HCT116 (cell line): ENCODE results near the gene UPF3A. TPM values are rescaled to one million over a fixed set of nuclear protein-coding genes. Genes with fewer than 3 reads are reported as not detected.

Experiments
- ATAC-seq: fragments of 200-7000 bp; cut with Tn5 transposase; 2 replicates; pipeline ENCODE4 v1.9.1; 2020; ENCODE audit warnings: mild to moderate bottlenecking, moderate library complexity
- BruUV-seq: library from RNA; stranded (reverse); fragments of 400-500 nt; replicated peaks from 2 replicates; lab custom pipeline; 2021; lab: Mats Ljungman, UMichigan
- CTCF ChIA-PET: fragments of 300-600 bp; sonication (Branson Sonifier 250); formaldehyde crosslinking; loops from one replicate; lab custom pipeline; 2021; ENCODE audit warnings: antibody characterized with exemption; lab: Charles Lee
- POLR2A ChIA-PET: fragments of 300-600, 350-600 bp; sonication (Branson Sonifier 250); formaldehyde crosslinking; loops from one replicate; lab custom pipeline; 2021; ENCODE audit warnings: antibody characterized with exemption; lab: Charles Lee
- RAD21 ChIA-PET, 2 experiments: fragments of 300-600 bp; sonication (Branson Sonifier 250); formaldehyde crosslinking; loops; one replicate each; lab custom pipeline; 2023; ENCODE audit warnings: low total read pairs in 2 of 2; ENCODE audit not compliant: uncharacterized antibody in 2 of 2, unreplicated experiment in 2 of 2, low non-redundant PET in 1 of 2; lab: Charles Lee
- DNase-seq: peaks from one replicate; pipeline ENCODE4 v3.0.0-alpha.2; 2010; ENCODE audit warnings: low read depth, low spot score
- H2AFZ ChIP-seq: fragments of 200-600 bp; shearing (Covaris generic), sonication (generic); 2 replicates; pipeline ENCODE4 v1.6.1; 2017; ENCODE audit warnings: low read depth, mixed run types, mixed read lengths, antibody characterized with exemption, low read length; ENCODE audit not compliant: poor library complexity, severe bottlenecking
- H3K27ac ChIP-seq: 2 replicates; pipeline ENCODE4 v1.5.1; 2012; ENCODE audit warnings: low read depth, low read length
- H3K27me3 ChIP-seq: fragments of 200-600 bp; sonication (generic); 2 replicates; pipeline ENCODE4 v1.6.1; 2016; ENCODE audit warnings: mixed run types, low read length, mixed read lengths; ENCODE audit not compliant: insufficient read depth
- H3K36me3 ChIP-seq, 2 experiments: fragments of 200-500 bp in 1 of 2; fragments of 200-600 bp in 1 of 2; sonication (Bioruptor generic) in 1 of 2; sonication (generic) in 1 of 2; 2 replicates each; pipeline versions ENCODE4 v1.5.1 to v1.6.1; 2014 to 2016; ENCODE audit warnings: low read length in 2 of 2, inconsistent platforms in 1 of 2, mixed read lengths in 1 of 2, mixed run types in 1 of 2; ENCODE audit not compliant: insufficient read depth in 2 of 2, control insufficient read depth in 1 of 2
- H3K4me1 ChIP-seq, 2 experiments: fragments of 200-600 bp in 1 of 2; sonication (generic) in 1 of 2; 2 replicates each; pipeline versions ENCODE4 v1.5.1 to v1.6.1; 2012 to 2017; ENCODE audit warnings: low read length in 2 of 2, inconsistent platforms in 1 of 2, mild to moderate bottlenecking in 1 of 2, mixed read lengths in 1 of 2, mixed run types in 1 of 2, moderate library complexity in 1 of 2; ENCODE audit not compliant: insufficient read depth in 2 of 2, control insufficient read depth in 1 of 2
- H3K4me2 ChIP-seq: fragments of 200-600 bp; sonication (generic); 2 replicates; pipeline ENCODE4 v1.6.1; 2017; ENCODE audit warnings: mixed run types, low read length, mixed read lengths
- H3K4me3 ChIP-seq, 2 experiments: fragments of 200-600 bp in 1 of 2; sonication (generic) in 1 of 2; replicated peaks in 1 of 2; 2 replicates each; pipeline ENCODE4 v1.5.1; 2011 to 2016; ENCODE audit warnings: low read length in 2 of 2, control low read depth in 1 of 2, low read depth in 1 of 2, mild to moderate bottlenecking in 1 of 2, mixed read lengths in 1 of 2, mixed run types in 1 of 2
- H3K79me2 ChIP-seq: fragments of 200-600 bp; sonication (generic); 2 replicates; pipeline ENCODE4 v1.6.1; 2017; ENCODE audit warnings: mild to moderate bottlenecking, mixed run types, low read length, moderate library complexity, mixed read lengths; ENCODE audit not compliant: insufficient read depth
- H3K9ac ChIP-seq: fragments of 200-600 bp; sonication (generic); 2 replicates; pipeline ENCODE4 v1.6.1; 2016; ENCODE audit warnings: low read length, mixed read lengths
- H3K9me2 ChIP-seq: fragments of 200-600 bp; sonication (generic), shearing (Covaris generic); 2 replicates; pipeline ENCODE4 v1.6.1; 2017; ENCODE audit warnings: mixed run types, mild to moderate bottlenecking, moderate library complexity; ENCODE audit not compliant: insufficient read depth
- H3K9me3 ChIP-seq, 2 experiments: fragments of 200-500 bp in 1 of 2; fragments of 200-600 bp in 1 of 2; sonication (Bioruptor generic) in 1 of 2; sonication (generic) in 1 of 2; 2 replicates each; pipeline ENCODE4 v1.6.1; 2014 to 2017; ENCODE audit warnings: low read length in 2 of 2, mixed read lengths in 2 of 2, inconsistent platforms in 1 of 2, low read depth in 1 of 2, mild to moderate bottlenecking in 1 of 2, mixed run types in 1 of 2, moderate library complexity in 1 of 2; ENCODE audit not compliant: control insufficient read depth in 1 of 2, insufficient read depth in 1 of 2
- H4K20me1 ChIP-seq: fragments of 200-600 bp; sonication (generic), shearing (Covaris generic); 2 replicates; pipeline ENCODE4 v1.6.1; 2017; ENCODE audit warnings: mixed run types, mild to moderate bottlenecking, moderate library complexity; ENCODE audit not compliant: insufficient read depth
- ATF3 ChIP-seq: IDR thresholded peaks from 2 replicates; pipeline ENCODE4 v1.6.1; 2012
- CBX3 ChIP-seq: IDR thresholded peaks from 2 replicates; pipeline ENCODE4 v1.6.1; 2012; ENCODE audit warnings: low read depth
- CEBPB ChIP-seq: IDR thresholded peaks from 2 replicates; pipeline ENCODE4 v1.6.1; 2012; ENCODE audit warnings: low read depth
- ELF1 ChIP-seq: IDR thresholded peaks from 2 replicates; pipeline ENCODE4 v1.6.1; 2012; ENCODE audit warnings: low read depth, borderline replicate concordance
- EZH2 ChIP-seq: fragments of 200-600 bp; sonication (generic); IDR thresholded peaks from 2 replicates; pipeline ENCODE4 v1.6.1; 2017; ENCODE audit warnings: antibody characterized with exemption, mixed run types
- EZH2phosphoT487 ChIP-seq: fragments of 200-600 bp; IDR thresholded peaks from 2 replicates; pipeline ENCODE4 v1.6.1; 2018; ENCODE audit warnings: antibody characterized with exemption, borderline replicate concordance
- FOSL1 ChIP-seq: IDR thresholded peaks from 2 replicates; pipeline ENCODE4 v1.6.1; 2012; ENCODE audit warnings: low read depth
- MAX ChIP-seq: IDR thresholded peaks from 2 replicates; pipeline ENCODE4 v1.6.1; 2012
- POLR2A ChIP-seq: IDR thresholded peaks from 2 replicates; pipeline ENCODE4 v1.7.0; 2011; ENCODE audit warnings: borderline replicate concordance; ENCODE audit not compliant: insufficient read depth, insufficient read length; ENCODE audit errors: extremely low read depth
- POLR2AphosphoS5 ChIP-seq: IDR thresholded peaks from 2 replicates; pipeline ENCODE4 v1.6.1; 2011; ENCODE audit warnings: mild to moderate bottlenecking, low read depth, low read length, moderate library complexity
- RAD21 ChIP-seq: IDR thresholded peaks from 2 replicates; pipeline ENCODE4 v1.6.1; 2012; ENCODE audit warnings: low read depth, mild to moderate bottlenecking
- SP1 ChIP-seq: IDR thresholded peaks from 2 replicates; pipeline ENCODE4 v1.6.1; 2012; ENCODE audit warnings: low read depth
- TCF7L2 ChIP-seq: IDR thresholded peaks from 2 replicates; pipeline ENCODE4 v1.7.0; 2011; ENCODE audit warnings: borderline replicate concordance, inconsistent platforms; ENCODE audit not compliant: insufficient read depth, insufficient read length; ENCODE audit errors: extremely low read depth
- YY1 ChIP-seq: IDR thresholded peaks from 2 replicates; pipeline ENCODE4 v1.6.1; 2011; ENCODE audit warnings: low read length, low read depth, moderate library complexity, mild to moderate bottlenecking; ENCODE audit not compliant: insufficient replicate concordance; ENCODE audit errors: extremely low read depth
- ZFX ChIP-seq: fragments of 450-650 bp; IDR thresholded peaks from 2 replicates; pipeline ENCODE4 v1.6.1; 2017
- ZNF274 ChIP-seq: fragments of 200-500 bp; sonication (Bioruptor generic); IDR thresholded peaks from 2 replicates; pipeline ENCODE4 v1.6.1; 2014; ENCODE audit warnings: mild to moderate bottlenecking, low read depth, low read length, inconsistent platforms
- intact Hi-C: fragments of 100-400 bp; cut with micrococcal nuclease; formaldehyde crosslinking; loops from 2 replicates; pipeline ENCODE4 v1.10.0; 2022
- total RNA-seq: library from RNA; stranded (reverse); gene quantifications from one replicate; pipeline ENCODE4 v1.2.1, GENCODE V29; 2021; ENCODE audit not compliant: unreplicated experiment
- TF ChIP-seq, protein P1 (sequence below), 3 experiments: fragments of 200-600 bp in 1 of 3; sonication (generic) in 1 of 3; IDR thresholded peaks in 2 of 3; conservative IDR thresholded peaks in 1 of 3; 2 replicates each; pipeline ENCODE4 v1.5.1; 2012 to 2017; ENCODE audit warnings: low read depth in 2 of 3, low read length in 2 of 3, antibody characterized with exemption in 1 of 3, borderline replicate concordance in 1 of 3, control low read depth in 1 of 3, mild to moderate bottlenecking in 1 of 3, mixed read lengths in 1 of 3, mixed run types in 1 of 3, moderate library complexity in 1 of 3; ENCODE audit not compliant: insufficient read depth in 1 of 3
- TF ChIP-seq, protein P2 (sequence below): IDR thresholded peaks from 2 replicates; pipeline ENCODE4 v1.6.1; 2012; ENCODE audit warnings: low read depth
- TF ChIP-seq, protein P3 (sequence below): IDR thresholded peaks from 2 replicates; pipeline ENCODE4 v1.6.1; 2011; ENCODE audit warnings: mild to moderate bottlenecking, low read length, moderate library complexity; ENCODE audit not compliant: insufficient replicate concordance; ENCODE audit errors: extremely low read depth

UPF3A gene
- total RNA-seq, 1 experiment from 2014 or later = 31.8 TPM

- no peaks in the 10 kb centered on the region for H3K27me3 ChIP-seq
- no TSS peak for BruUV-seq
- ChIA-PET RAD21 (no interaction called here), CTCF (interaction anchor here (1.1 kb wide), 1 partner anchor 16 kb away, joined by 3 read pairs; no protein-coding TSS in a partner anchor), POLR2A (interaction anchor here (1.6 kb wide), 1 partner anchor 31 kb away, joined by 7 read pairs; no protein-coding TSS in a partner anchor)
- peak overlapping the region; percentile 89 for H3K9ac ChIP-seq
- intact Hi-C loops = loop anchor here (2.0 kb wide), 1 partner anchor 31 kb away; no protein-coding TSS in a partner anchor
- H2AFZ ChIP-seq = peak overlapping the region; percentile 55
- no peaks in the 10 kb centered on the region for H4K20me1 ChIP-seq
- peak overlapping the region; percentile 71 for H3K27ac ChIP-seq
- ATAC-seq (peak; percentile 74), DNase-seq (no peak)
- H3K9me3 ChIP-seq = no peaks in the 10 kb centered on the region
- H3K4me1 ChIP-seq = peaks cover 15 to 23% of the 10 kb centered on the region in 2 experiments
- H3K79me2 ChIP-seq = peaks cover 21% of the 10 kb centered on the region
- peaks cover 7 to 15% of the 10 kb centered on the region in 2 experiments; a peak in 2 of 4 replicates for H3K36me3 ChIP-seq
- peak overlapping the region; percentile 72 to 89 for H3K4me3 ChIP-seq
- no peaks in the 10 kb centered on the region for H3K9me2 ChIP-seq
- peak overlapping the region; percentile 92 for H3K4me2 ChIP-seq
- TF ChIP-seq ZFX = peak; percentile 60
- no peak for TF ChIP-seq ZNF274
- no peak for TF ChIP-seq EZH2
- TF ChIP-seq ATF3 = no peak
- TF ChIP-seq, protein P1, sequence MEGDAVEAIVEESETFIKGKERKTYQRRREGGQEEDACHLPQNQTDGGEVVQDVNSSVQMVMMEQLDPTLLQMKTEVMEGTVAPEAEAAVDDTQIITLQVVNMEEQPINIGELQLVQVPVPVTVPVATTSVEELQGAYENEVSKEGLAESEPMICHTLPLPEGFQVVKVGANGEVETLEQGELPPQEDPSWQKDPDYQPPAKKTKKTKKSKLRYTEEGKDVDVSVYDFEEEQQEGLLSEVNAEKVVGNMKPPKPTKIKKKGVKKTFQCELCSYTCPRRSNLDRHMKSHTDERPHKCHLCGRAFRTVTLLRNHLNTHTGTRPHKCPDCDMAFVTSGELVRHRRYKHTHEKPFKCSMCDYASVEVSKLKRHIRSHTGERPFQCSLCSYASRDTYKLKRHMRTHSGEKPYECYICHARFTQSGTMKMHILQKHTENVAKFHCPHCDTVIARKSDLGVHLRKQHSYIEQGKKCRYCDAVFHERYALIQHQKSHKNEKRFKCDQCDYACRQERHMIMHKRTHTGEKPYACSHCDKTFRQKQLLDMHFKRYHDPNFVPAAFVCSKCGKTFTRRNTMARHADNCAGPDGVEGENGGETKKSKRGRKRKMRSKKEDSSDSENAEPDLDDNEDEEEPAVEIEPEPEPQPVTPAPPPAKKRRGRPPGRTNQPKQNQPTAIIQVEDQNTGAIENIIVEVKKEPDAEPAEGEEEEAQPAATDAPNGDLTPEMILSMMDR (IDR thresholded peaks at IDR 0.05 in 2 of 3, conservative IDR thresholded peaks at IDR 0.05 in 1 of 3; ENCODE audit: borderline replicate concordance in 1 of 3, insufficient read depth in 1 of 3, low read depth in 2 of 3, low read length in 2 of 3) = no peak
- no peak for TF ChIP-seq CEBPB
- no peak for TF ChIP-seq MAX
- TF ChIP-seq, protein P2, sequence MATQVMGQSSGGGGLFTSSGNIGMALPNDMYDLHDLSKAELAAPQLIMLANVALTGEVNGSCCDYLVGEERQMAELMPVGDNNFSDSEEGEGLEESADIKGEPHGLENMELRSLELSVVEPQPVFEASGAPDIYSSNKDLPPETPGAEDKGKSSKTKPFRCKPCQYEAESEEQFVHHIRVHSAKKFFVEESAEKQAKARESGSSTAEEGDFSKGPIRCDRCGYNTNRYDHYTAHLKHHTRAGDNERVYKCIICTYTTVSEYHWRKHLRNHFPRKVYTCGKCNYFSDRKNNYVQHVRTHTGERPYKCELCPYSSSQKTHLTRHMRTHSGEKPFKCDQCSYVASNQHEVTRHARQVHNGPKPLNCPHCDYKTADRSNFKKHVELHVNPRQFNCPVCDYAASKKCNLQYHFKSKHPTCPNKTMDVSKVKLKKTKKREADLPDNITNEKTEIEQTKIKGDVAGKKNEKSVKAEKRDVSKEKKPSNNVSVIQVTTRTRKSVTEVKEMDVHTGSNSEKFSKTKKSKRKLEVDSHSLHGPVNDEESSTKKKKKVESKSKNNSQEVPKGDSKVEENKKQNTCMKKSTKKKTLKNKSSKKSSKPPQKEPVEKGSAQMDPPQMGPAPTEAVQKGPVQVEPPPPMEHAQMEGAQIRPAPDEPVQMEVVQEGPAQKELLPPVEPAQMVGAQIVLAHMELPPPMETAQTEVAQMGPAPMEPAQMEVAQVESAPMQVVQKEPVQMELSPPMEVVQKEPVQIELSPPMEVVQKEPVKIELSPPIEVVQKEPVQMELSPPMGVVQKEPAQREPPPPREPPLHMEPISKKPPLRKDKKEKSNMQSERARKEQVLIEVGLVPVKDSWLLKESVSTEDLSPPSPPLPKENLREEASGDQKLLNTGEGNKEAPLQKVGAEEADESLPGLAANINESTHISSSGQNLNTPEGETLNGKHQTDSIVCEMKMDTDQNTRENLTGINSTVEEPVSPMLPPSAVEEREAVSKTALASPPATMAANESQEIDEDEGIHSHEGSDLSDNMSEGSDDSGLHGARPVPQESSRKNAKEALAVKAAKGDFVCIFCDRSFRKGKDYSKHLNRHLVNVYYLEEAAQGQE = no peak
- peak; percentile 52 for TF ChIP-seq TCF7L2
- TF ChIP-seq, protein P3, sequence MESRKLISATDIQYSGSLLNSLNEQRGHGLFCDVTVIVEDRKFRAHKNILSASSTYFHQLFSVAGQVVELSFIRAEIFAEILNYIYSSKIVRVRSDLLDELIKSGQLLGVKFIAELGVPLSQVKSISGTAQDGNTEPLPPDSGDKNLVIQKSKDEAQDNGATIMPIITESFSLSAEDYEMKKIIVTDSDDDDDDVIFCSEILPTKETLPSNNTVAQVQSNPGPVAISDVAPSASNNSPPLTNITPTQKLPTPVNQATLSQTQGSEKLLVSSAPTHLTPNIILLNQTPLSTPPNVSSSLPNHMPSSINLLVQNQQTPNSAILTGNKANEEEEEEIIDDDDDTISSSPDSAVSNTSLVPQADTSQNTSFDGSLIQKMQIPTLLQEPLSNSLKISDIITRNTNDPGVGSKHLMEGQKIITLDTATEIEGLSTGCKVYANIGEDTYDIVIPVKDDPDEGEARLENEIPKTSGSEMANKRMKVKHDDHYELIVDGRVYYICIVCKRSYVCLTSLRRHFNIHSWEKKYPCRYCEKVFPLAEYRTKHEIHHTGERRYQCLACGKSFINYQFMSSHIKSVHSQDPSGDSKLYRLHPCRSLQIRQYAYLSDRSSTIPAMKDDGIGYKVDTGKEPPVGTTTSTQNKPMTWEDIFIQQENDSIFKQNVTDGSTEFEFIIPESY = no peak
- TF ChIP-seq RAD21 = no peak
- TF ChIP-seq POLR2AphosphoS5 = peak; percentile 55
- no peak for TF ChIP-seq EZH2phosphoT487
- peak; percentile 7 for TF ChIP-seq POLR2A
- no peak for TF ChIP-seq CBX3
- no peak for TF ChIP-seq FOSL1
- no peak for TF ChIP-seq SP1
- TF ChIP-seq ELF1 = no peak
- TF ChIP-seq YY1 = no peak
These were observed 755 bp downstream of the UPF3A start for GRCh38 chr13:114282041-114282670.
